SW480 (cell line): Measurements from ENCODE around the gene WAC.

Source experiments
- DNase-seq: peaks from one replicate; pipeline ENCODE4 v3.0.0-alpha.2; 2016; ENCODE audit warnings: low spot score

WAC gene

GRCh38 chr10:28669227-28670173, 136.6 kb downstream of the WAC start:
- no peak for DNase-seq
